Occipital lobe (tissue), 2 donors: ENCODE results near the gene SETDB1. TPM values are rescaled to one million over a fixed set of nuclear protein-coding genes. Genes with fewer than 3 reads are reported as not detected.
A peak's percentile ranks its signal among the peaks of the same experiment; 100 is the strongest.

Experiments
- DNase-seq: peaks from one replicate; lab custom pipeline; 2025; lab: John Stamatoyannopoulos, UW
- total RNA-seq: library from RNA; depleted of rRNA; stranded (reverse); fragments of >200 nt; gene quantifications from one replicate; pipeline ENCODE4 v1.2.3, GENCODE V29; 2014

Gene SETDB1
- total RNA-seq, 1 donor from 2014 or later, result 51.5 TPM

- no peak for DNase-seq
Measured at GRCh38 chr1:151002051-151002450, 75.9 kb downstream of the SETDB1 start.

DNA sequence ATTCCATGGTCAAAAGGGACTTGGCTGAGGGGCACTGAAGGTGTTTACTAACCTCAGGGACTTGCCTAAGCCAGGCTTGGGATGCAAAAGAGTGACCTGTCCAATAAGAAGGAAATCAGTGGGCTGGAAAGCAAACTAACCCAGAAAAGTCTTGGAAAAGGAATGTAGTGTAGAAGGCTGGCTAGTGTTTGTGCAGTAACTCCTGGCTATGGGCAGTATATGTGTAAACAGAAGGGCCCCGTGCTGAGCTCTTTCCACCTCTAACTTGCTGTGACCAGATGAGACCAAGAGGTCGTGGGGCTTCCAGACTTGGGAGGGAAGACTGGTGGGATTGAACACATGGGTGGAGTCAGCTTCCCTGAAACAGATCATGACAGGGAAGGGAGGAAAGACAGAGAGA lies 76.4 kb downstream of the SETDB1 start:
- no peak for DNase-seq

DNA sequence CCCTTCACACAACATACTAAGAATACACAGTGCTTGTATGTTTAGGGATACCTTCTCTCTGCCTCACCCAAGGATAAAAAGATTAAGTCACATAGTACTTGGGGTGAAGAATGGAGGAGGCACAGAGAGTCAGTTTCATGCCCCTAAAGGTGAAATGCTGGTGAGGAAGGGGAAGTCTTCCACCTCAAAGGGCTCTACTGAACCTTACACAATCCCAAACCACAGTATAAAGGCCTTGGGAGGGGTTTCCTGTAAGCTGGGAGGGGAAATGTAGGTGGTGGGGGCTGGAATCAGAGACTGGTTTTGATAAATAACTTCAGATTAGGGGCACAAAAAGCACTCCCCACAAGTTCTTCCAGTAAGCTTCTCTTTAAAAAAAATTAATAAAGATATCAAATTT lies 77.0 kb downstream of the SETDB1 start:
- no peak for DNase-seq

DNA sequence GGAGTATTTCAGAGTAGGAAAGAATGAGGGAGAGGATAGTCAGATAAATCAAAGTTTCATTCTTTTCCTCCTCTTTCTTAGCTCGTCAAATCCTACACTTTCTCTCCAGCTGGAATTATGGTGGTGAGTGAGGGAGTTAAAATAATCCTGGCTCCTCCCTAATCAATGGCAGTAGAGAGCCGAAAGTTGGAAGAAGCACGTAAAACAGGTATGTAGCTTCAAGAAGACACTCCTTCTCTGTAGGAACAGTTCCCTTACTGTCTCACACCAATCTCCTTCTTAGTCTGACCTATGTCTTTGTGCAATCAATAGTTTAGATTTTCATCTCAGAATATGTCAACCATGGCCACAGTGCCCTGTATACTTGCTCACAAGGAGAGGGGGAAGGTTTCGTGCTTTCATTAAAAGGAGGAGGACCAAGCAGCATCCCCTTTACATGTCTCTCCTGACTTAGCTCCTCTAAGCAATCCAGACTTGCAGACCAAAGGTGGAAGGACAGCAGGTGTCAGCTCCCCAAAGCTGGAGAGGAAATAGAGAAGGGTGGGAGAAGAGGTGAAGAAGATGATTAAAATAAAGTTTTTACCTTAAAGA lies 79.7 kb downstream of the SETDB1 start:
- DNase-seq, result no peak

DNA sequence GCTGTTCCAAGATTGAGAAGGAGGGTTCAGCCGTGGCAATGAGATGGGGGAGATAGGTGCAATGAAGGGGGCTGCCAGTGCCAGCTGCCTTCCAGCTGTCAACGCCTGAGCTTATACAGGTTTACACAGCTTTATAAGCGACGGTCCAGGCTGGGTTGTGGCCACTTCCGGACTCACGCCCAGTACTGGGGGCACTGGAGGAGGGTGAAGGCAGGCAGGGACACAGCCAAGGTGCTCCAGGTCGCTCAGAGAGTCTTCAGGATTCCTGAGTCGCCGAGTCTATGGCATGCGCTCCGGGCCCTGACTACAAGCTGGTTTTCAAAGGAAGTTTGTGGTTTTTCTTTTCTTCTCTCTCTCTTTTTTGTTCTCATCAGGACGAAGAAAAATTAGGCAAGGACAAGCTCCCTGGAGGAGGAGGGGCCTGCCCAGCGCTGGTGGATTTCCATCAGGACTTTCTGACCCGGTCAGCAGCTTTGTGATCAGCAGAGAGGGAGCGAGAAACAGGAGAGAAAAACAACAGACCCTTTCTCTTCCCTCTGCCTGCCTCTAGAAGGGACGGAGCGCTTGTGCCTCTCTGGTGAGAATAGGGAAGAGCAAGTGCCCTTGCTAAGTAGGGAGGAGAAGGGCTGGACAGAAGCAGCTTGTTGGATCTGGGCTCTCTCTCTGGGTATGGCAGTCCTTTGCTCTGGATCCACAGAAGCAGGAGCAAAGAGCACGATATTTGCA lies 80.3 kb downstream of the SETDB1 start, which contains the start of gene MINDY1:
Gene MINDY1, minus strand, starts transcription at position 576 of the 726 bp plus-strand sequence. CDS start 4,285 bp downstream, outside the sequence.
- peak; percentile 80 for DNase-seq

DNA sequence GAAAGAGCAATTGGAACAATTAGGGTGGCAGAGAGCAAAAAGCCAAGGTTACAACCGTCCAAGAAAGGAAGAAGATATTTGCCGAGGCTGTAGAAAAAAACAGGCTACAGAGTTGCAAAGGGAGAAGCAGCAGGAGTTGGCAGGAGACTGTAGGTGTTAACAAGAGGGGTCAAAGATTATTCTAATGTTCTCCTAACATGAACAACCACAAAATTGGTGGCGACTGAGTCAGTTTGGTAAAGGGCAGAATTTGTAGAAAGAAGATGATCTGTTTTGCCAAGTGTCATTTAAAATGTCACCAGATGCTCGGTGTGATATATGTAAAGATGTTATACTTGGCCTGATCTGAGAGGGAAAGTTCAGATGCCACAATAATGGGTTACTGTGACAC lies 81.7 kb downstream of the SETDB1 start:
- no peak for DNase-seq

- peak; percentile 90 for DNase-seq
Measured at GRCh38 chr1:151008244-151009205, 82.4 kb downstream of the SETDB1 start, which contains the start of gene PRUNE1. TSS of gene PRUNE1 (plus strand) at chr1:151008449. CDS start at chr1:151008633, 184 bp downstream.

- no peak for DNase-seq
Measured at GRCh38 chr1:151009206-151009587, 83.0 kb downstream of the SETDB1 start.

DNA sequence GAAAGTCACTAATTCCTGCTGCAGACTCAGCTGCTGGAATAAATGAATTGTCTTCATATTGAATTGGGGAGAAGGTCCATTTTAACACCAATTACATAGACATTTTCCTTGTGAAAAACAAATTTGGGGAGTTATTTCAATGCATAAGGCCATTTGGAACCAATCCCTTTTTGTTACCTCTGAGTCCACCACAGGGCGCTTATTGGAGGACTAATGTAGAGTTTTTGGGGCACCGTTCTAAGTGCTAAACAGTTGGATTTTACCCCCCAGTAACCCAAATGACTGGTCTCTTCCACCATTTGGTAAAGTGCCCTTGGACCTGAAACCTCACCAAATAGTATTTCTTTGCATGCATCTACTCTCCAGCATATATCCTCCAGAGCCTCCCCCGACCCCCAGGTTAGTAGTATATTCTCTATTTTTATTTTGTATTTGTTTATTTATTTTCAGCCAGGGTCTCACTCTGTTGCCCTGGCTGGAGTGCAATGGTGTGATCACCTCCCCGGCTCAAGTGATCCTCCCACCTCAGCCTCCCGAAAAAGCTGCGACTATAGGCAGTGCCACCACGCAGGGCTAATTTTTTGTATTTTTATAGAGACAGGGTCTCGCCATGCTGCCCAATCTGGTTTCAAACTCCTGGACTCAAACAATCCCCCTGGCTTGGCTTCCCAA lies 83.6 kb downstream of the SETDB1 start:
- no peak for DNase-seq

DNA sequence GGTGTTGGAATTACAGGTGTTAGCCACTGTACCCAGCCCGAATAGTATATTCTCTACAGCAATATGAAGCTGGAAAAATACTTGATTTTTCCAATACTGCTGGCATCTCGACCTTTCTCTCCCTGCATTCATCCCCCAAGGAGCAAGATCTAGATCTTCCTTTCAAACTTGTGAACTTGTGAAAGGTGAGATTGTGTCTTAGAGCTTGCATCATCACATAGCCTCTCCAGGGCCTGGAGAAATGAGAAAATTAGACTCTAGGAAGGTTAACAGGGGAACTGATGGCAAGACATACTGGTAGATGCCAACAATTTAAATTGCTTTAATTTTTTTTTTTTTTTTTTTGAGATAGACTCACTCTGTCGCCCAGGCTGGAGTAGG lies 84.2 kb downstream of the SETDB1 start:
- no peak for DNase-seq

- DNase-seq, result no peak
Measured at GRCh38 chr1:151011154-151011850, 85.1 kb downstream of the SETDB1 start.

DNA sequence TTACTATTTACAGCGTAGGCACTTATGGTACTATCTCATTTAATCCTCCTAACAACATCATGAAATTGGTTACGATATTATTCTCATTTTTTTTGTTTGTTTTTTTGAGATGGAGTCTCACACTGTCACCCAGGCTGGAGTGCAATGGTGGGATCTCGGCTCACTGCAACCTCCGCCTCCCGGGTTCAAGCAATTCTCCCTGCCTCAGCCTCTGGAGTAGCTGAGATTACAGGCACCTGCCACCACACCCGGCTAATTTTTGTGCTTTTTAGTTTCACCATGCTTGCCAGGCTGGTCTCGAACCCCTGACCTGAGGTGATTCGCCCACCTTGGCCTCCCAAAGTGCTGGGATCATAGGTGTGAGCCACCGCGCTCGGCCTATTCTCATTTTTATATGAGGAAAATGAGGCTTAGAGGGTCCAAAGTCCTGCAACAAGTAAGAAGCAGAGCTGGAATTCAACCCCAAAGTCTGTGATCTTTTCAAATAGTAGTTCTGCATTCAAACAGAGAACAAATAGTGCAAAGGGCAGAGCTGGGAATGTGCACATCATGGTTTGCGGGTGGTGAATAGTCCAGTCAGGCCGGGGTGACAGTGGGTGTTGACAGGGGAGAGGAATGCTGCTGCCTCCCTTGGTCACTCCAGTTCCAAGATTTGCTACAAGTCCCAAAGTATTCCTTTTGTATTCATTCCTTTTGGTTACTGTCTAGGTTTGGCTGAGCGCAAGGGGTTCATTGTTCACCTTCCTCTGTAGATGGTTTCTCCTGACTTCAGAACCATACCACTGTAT lies 86.7 kb downstream of the SETDB1 start:
- DNase-seq, result no peak

DNA sequence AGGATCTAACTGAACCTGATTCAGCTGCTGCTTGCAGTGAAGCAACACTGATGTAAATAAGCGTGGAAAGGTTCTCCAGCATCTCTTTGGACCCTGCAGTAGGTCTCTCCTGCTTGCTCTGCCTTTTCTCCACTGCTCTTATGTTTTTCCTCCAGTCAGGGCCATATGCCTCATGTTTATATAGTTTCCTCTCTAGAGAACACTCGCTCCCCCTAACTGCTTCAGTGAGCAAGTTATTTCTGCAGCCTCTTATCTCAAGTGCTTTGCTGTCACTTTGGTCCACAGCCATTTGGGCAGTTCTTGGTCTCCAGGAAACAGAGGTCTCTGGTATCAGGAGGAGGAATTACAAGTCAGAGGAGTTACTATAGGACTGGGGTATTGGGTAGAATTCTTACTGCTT lies 87.4 kb downstream of the SETDB1 start:
- DNase-seq, result no peak

Other genes with a start within 250 kb of the SETDB1 start
- 5.8 TPM for gene GOLPH3L, start 229.2 kb upstream of the SETDB1 start, total RNA-seq
- 0.78 TPM for gene HORMAD1, start 205.5 kb upstream of the SETDB1 start, total RNA-seq
- 11.9 TPM for gene CTSS, start 160.6 kb upstream of the SETDB1 start, total RNA-seq
- gene CTSK, start 118.1 kb upstream of the SETDB1 start, total RNA-seq, result 7.2 TPM
- 20.0 TPM for gene ARNT, start 49.8 kb upstream of the SETDB1 start, total RNA-seq
- gene CTXND2, start 39.2 kb upstream of the SETDB1 start, total RNA-seq, result not detected
- 35.6 TPM for gene CERS2, start 48.5 kb downstream of the SETDB1 start, total RNA-seq
- gene ANXA9, start 55.9 kb downstream of the SETDB1 start, total RNA-seq, result not detected
- gene MINDY1, start 80.5 kb downstream of the SETDB1 start, total RNA-seq, result 10.5 TPM
- gene PRUNE1, start 82.1 kb downstream of the SETDB1 start, total RNA-seq, result 25.3 TPM
- 0.16 TPM for gene BNIPL, start 110.2 kb downstream of the SETDB1 start, total RNA-seq
- 3.4 TPM for gene C1orf56, start 121.4 kb downstream of the SETDB1 start, total RNA-seq
- 33.4 TPM for gene CDC42SE1, start 133.3 kb downstream of the SETDB1 start, total RNA-seq
- 77.2 TPM for gene MLLT11, start 134.0 kb downstream of the SETDB1 start, total RNA-seq
- gene GABPB2, start 144.4 kb downstream of the SETDB1 start, total RNA-seq, result 12.6 TPM
- gene SEMA6C, start 220.3 kb downstream of the SETDB1 start, total RNA-seq, result 18.6 TPM
- gene TNFAIP8L2, start 230.3 kb downstream of the SETDB1 start, total RNA-seq, result 0.78 TPM
- gene LYSMD1, start 239.5 kb downstream of the SETDB1 start, total RNA-seq, result 16.4 TPM
- gene SCNM1, start 239.8 kb downstream of the SETDB1 start, total RNA-seq, result 35.6 TPM
- gene TMOD4, start 249.6 kb downstream of the SETDB1 start, total RNA-seq, result not detected